ENCODE data around the gene GATA3.

GATA3 gene

GRCh38 chr10:8037941-8038894, 16.3 kb upstream of the GATA3 start:
- DNase-seq (ENCODE audit: low spot score): no peak
- FAIRE-seq: no peak

- FAIRE-seq (no peak), DNase-seq (ENCODE audit: low spot score) (no peak)
Measured at GRCh38 chr10:8039321-8039881, 15.1 kb upstream of the GATA3 start.

- DNase-seq (ENCODE audit: low spot score) (no peak), FAIRE-seq (no peak)
Measured at GRCh38 chr10:8040651-8041050, 13.8 kb upstream of the GATA3 start.

- DNase-seq (ENCODE audit: low spot score): no peak
- FAIRE-seq: no peak
Measured at GRCh38 chr10:8041284-8041991, 13.1 kb upstream of the GATA3 start.

- FAIRE-seq (no peak), DNase-seq (ENCODE audit: low spot score) (no peak)
Measured at GRCh38 chr10:8041992-8042720, 12.3 kb upstream of the GATA3 start.

- FAIRE-seq (no peak), DNase-seq (ENCODE audit: low spot score) (no peak)
Measured at GRCh38 chr10:8042721-8043568, 11.5 kb upstream of the GATA3 start.

GRCh38 chr10:8043569-8044306, 10.8 kb upstream of the GATA3 start:
- FAIRE-seq (no peak), DNase-seq (ENCODE audit: low spot score) (no peak)

GRCh38 chr10:8044331-8044907, 10.1 kb upstream of the GATA3 start:
- DNase-seq (ENCODE audit: low spot score) (no peak), FAIRE-seq (no peak)

- DNase-seq (ENCODE audit: low spot score) (peak; percentile 74), FAIRE-seq (peak; percentile 5)
Measured at GRCh38 chr10:8044908-8045725, 9.4 kb upstream of the GATA3 start.

- FAIRE-seq: peak; percentile 42
- DNase-seq (ENCODE audit: low spot score): peak; percentile 34
Measured at GRCh38 chr10:8045726-8046494, 8.6 kb upstream of the GATA3 start.

- FAIRE-seq (no peak), DNase-seq (ENCODE audit: low spot score) (no peak)
Measured at GRCh38 chr10:8047452-8048280, 6.8 kb upstream of the GATA3 start.

GRCh38 chr10:8048281-8049008, 6.0 kb upstream of the GATA3 start:
- FAIRE-seq: no peak
- no peak for DNase-seq (ENCODE audit: low spot score)

- FAIRE-seq (no peak), DNase-seq (ENCODE audit: low spot score) (no peak)
Measured at GRCh38 chr10:8049045-8049864, 5.2 kb upstream of the GATA3 start.

- DNase-seq (ENCODE audit: low spot score) (no peak), FAIRE-seq (no peak)
Measured at GRCh38 chr10:8049865-8050555, 4.5 kb upstream of the GATA3 start.

GRCh38 chr10:8050556-8051108, 3.9 kb upstream of the GATA3 start:
- DNase-seq (ENCODE audit: low spot score): no peak
- FAIRE-seq: no peak
